HAP-1 (cell line): ENCODE measurements around the gene CD7.

ENCODE experiments used
- DNase-seq, 2 experiments: peaks; one replicate each; pipeline ENCODE4 v3.0.0-alpha.2; 2016 to 2020; ENCODE audit warnings: low spot score in 2 of 2
- H3K27me3 ChIP-seq: fragments of 250-450 bp; sonication (Bioruptor Pico); 2 replicates; pipeline ENCODE4 v1.5.1; 2020; ENCODE audit warnings: low read depth, mild to moderate bottlenecking, moderate library complexity
- H3K36me3 ChIP-seq: fragments of 250-450 bp; sonication (Bioruptor Pico); replicated peaks from 2 replicates; pipeline ENCODE4 v1.5.1; 2020; ENCODE audit warnings: mild to moderate bottlenecking
- H3K4me1 ChIP-seq: fragments of 250-450 bp; sonication (Bioruptor Pico); 2 replicates; pipeline ENCODE4 v1.5.1; 2020; ENCODE audit warnings: mild to moderate bottlenecking
- H3K4me3 ChIP-seq: fragments of 250-450 bp; sonication (Bioruptor Pico); 2 replicates; pipeline ENCODE4 v1.5.1; 2020; ENCODE audit warnings: mild to moderate bottlenecking, moderate library complexity
- H3K9me3 ChIP-seq: fragments of 250-450 bp; sonication (Bioruptor Pico); 2 replicates; pipeline ENCODE4 v1.5.1; 2020; ENCODE audit warnings: mild to moderate bottlenecking, moderate library complexity
- in situ Hi-C: fragments of 300-500 bp; cut with MboI; formaldehyde crosslinking; loops from 3 replicates; pipeline ENCODE4 v1.14.3; 2020; ENCODE audit warnings: low sequenced_read_pairs, inconsistent platforms, mixed read lengths

Gene CD7

GRCh38 chr17:82273327-82274133, 43.9 kb downstream of the CD7 start, which contains the start of gene CSNK1D:
Gene CSNK1D, minus strand, starts transcription at chr17:82273700. Its CDS starts 319 bp downstream, at chr17:82273381.
- Histone ChIP-seq H3K9me3 (peaks cover 2% of the 10 kb centered on the region; the same call in 1 of the 2 replicates), H3K27me3 (no peaks in the 10 kb centered on the region), H3K4me3 (peak within 1 kb of the TSS; percentile 95), H3K4me1 (peaks cover 18% of the 10 kb centered on the region), H3K36me3 (peaks cover 39% of the 10 kb centered on the region)
- in situ Hi-C loops: no loop called here
- DNase-seq: peak; percentile 77 to 95

DNA sequence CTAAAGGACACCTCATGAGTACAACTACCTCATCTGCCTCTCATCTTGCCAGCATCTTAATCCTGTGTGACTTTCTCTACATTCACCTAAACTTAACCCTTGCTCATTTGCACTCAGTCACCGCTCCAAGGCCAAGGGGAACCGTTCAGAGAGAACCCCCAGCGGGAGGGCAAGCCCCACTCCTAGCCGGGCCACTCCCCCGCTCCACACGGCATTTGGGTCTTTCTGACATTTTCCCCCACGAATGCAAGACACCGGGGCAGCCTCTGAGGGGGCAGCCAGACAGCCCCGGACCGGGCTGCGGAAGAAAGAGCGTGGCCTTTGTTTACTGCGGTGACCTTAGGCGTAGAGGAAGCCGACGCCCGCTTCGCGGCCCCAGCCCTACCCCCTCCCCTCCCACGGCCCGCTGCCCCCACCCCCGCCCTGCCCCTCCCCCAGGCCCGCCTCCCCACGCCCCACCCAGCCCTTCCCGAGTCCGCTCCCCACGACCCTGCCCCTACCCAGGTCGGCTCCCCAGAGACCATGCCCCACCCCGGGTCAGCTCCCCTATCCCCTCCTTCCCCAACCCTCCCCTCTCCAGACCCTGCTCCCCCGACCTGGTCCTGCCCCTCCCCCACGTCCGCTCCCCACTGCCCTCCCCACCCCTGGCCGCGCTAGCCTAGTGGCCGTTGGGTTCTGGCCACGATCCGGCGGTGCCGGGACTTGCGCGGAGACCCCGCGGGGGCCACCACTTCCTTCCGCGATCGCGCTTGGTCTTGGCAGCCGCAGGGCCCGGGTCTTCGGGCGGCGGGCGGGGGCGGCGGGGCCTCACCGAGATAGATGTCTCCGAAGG, 44.7 kb downstream of the CD7 start:
- DNase-seq: peak in 1 of 2 experiments; percentile 60
- Histone ChIP-seq H3K4me3 (peak overlapping the region; percentile 95), H3K36me3 (peaks cover 47% of the 10 kb centered on the region), H3K4me1 (peaks cover 18% of the 10 kb centered on the region), H3K9me3 (peaks cover 2% of the 10 kb centered on the region; the same call in 1 of the 2 replicates), H3K27me3 (no peaks in the 10 kb centered on the region)
- in situ Hi-C loops: no loop called here

GRCh38 chr17:82271401-82271800, 46.0 kb downstream of the CD7 start:
- H3K27me3 ChIP-seq: no peaks in the 10 kb centered on the region
- H3K36me3 ChIP-seq: peaks cover 59% of the 10 kb centered on the region
- in situ Hi-C loops: no loop called here

DNA sequence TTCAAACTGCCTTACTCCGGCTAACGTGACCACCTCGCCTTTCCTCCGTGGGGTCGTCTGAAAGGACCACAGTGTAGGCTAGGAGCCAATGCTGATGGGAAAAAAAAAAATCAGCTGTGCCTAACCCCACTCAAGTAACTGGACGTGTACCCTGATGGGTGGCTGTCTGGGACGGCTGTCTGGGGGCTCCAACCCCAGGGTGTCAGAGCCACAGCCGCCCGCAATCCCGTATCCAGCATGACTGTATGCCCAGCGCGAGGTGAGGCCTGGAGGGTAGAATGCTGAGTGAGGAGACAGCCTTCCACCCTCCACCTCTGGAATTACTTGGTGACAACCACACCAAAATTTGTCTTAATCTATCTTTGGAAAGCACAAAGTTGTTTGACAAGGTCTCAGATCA, 46.8 kb downstream of the CD7 start:
- Histone ChIP-seq H3K27me3 (no peaks in the 10 kb centered on the region), H3K4me3 (no peak overlapping the region), H3K9me3 (peaks cover 2% of the 10 kb centered on the region; the same call in 1 of the 2 replicates), H3K36me3 (peaks cover 66% of the 10 kb centered on the region), H3K4me1 (peaks cover 18% of the 10 kb centered on the region)
- in situ Hi-C loops: no loop called here
- no peak for DNase-seq

More at GRCh38 chr17:82271401-82271800, 46.0 kb downstream of the CD7 start:
- Histone ChIP-seq H3K4me1 (peaks cover 18% of the 10 kb centered on the region), H3K9me3 (peaks cover 2% of the 10 kb centered on the region; the same call in 1 of the 2 replicates), H3K4me3 (peak overlapping the region; percentile 95; the same call in 1 of the 2 replicates)
- no peak for DNase-seq

GRCh38 chr17:82269882-82270500, 47.4 kb downstream of the CD7 start:
- no peak overlapping the region for H3K4me3 ChIP-seq
- peaks cover 73% of the 10 kb centered on the region for H3K36me3 ChIP-seq
- no peak for DNase-seq
- H3K27me3 ChIP-seq: no peaks in the 10 kb centered on the region
- in situ Hi-C loops: no loop called here
- peaks cover 18% of the 10 kb centered on the region for H3K4me1 ChIP-seq
- peaks cover 2% of the 10 kb centered on the region; the same call in 1 of the 2 replicates for H3K9me3 ChIP-seq

- in situ Hi-C loops: no loop called here
- Histone ChIP-seq H3K4me3 (no peak overlapping the region), H3K4me1 (peaks cover 18% of the 10 kb centered on the region), H3K9me3 (peaks cover 2% of the 10 kb centered on the region; the same call in 1 of the 2 replicates), H3K27me3 (no peaks in the 10 kb centered on the region), H3K36me3 (peaks cover 80% of the 10 kb centered on the region)
- DNase-seq: no peak
Observed at GRCh38 chr17:82269138-82269881, 48.1 kb downstream of the CD7 start.

- Histone ChIP-seq H3K4me3 (no peak overlapping the region), H3K27me3 (no peaks in the 10 kb centered on the region), H3K36me3 (peaks cover 92% of the 10 kb centered on the region), H3K4me1 (peaks cover 11% of the 10 kb centered on the region), H3K9me3 (peaks cover 2% of the 10 kb centered on the region; the same call in 1 of the 2 replicates)
- in situ Hi-C loops: no loop called here
- no peak for DNase-seq
Observed at GRCh38 chr17:82267575-82268379, 49.6 kb downstream of the CD7 start.

DNA sequence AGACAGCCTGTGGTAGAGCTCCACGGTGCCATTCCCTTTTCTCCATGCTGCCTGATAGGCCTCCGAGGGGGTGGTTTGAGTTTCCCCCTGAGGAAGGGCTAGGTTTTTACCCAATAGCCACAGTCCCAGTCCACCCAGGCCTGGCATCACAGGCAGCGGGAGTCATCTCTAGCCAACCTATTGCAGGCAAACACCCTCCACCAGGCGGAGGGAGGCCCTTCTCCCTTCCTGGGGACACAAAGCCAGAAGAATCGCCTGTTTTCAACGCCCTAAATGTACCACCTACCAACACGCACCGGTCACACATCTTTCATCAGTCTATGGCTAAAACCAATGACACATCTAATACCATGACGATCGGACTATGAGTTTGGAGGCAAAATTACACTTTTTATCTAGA, 51.3 kb downstream of the CD7 start:
- Histone ChIP-seq H3K4me3 (no peak overlapping the region), H3K36me3 (peaks cover 95% of the 10 kb centered on the region)

More for the DNA sequence above, 51.3 kb downstream of the CD7 start:
- Histone ChIP-seq H3K9me3 (no peaks in the 10 kb centered on the region), H3K27me3 (no peaks in the 10 kb centered on the region), H3K4me1 (no peaks in the 10 kb centered on the region)
- in situ Hi-C loops: no loop called here
- no peak for DNase-seq
